Islet of Langerhans (tissue), 1 donor: ENCODE data around the gene DEAF1.
"Not testable (repeated sequence)": the region's sequence is repeated elsewhere in the genome, so short reads cannot be mapped to it uniquely, and the experiment has no call there.

ENCODE experiments used
- FAIRE-seq: peaks from one replicate; lab custom pipeline; 2011; peaks lifted over from hg19 to GRCh38; lab: Jason Lieb, UNC

DEAF1 gene

GRCh38 chr11:694563-695287, at the start of gene DEAF1:
TSS of gene DEAF1 (minus strand) at chr11:695222. CDS start at chr11:695047, 175 bp downstream.
- FAIRE-seq = no peak

GRCh38 chr11:742571-743201, 47.7 kb upstream of the DEAF1 start:
- no peak for FAIRE-seq

- no peak for FAIRE-seq
Observed at GRCh38 chr11:742156-742546, 47.1 kb upstream of the DEAF1 start.

- not testable (repeated sequence) for FAIRE-seq
Observed at GRCh38 chr11:737899-738298, 42.9 kb upstream of the DEAF1 start.

- FAIRE-seq = no peak
Observed at GRCh38 chr11:737366-737765, 42.3 kb upstream of the DEAF1 start.

- FAIRE-seq = not testable (repeated sequence)
Observed at GRCh38 chr11:734541-734940, 39.5 kb upstream of the DEAF1 start.

GRCh38 chr11:733072-733471, 38.0 kb upstream of the DEAF1 start:
- FAIRE-seq = no peak

GRCh38 chr11:729492-730074, 34.6 kb upstream of the DEAF1 start:
- no peak for FAIRE-seq

- no peak for FAIRE-seq
Observed at GRCh38 chr11:728901-729491, 34.0 kb upstream of the DEAF1 start.

- no peak for FAIRE-seq
Observed at GRCh38 chr11:727859-728748, 33.1 kb upstream of the DEAF1 start.

GRCh38 chr11:727281-727701, 32.3 kb upstream of the DEAF1 start:
- no peak for FAIRE-seq

- no peak for FAIRE-seq
Observed at GRCh38 chr11:726278-727220, 31.5 kb upstream of the DEAF1 start.

- FAIRE-seq = no peak
Observed at GRCh38 chr11:725624-726202, 30.7 kb upstream of the DEAF1 start.

- no peak for FAIRE-seq
Observed at GRCh38 chr11:724778-725386, 29.9 kb upstream of the DEAF1 start.

GRCh38 chr11:724049-724777, 29.2 kb upstream of the DEAF1 start:
- no peak for FAIRE-seq

- peak; percentile 97 for FAIRE-seq
Observed at GRCh38 chr11:723120-723883, 28.3 kb upstream of the DEAF1 start.

- FAIRE-seq = no peak
Observed at GRCh38 chr11:722346-722811, 27.4 kb upstream of the DEAF1 start.

- no peak for FAIRE-seq
Observed at GRCh38 chr11:721741-722345, 26.8 kb upstream of the DEAF1 start.
